HCT116 (cell line): ENCODE results near the gene VWC2. TPM values are rescaled to one million over a fixed set of nuclear protein-coding genes. Genes with fewer than 3 reads are reported as not detected.

Source experiments
- ATAC-seq: fragments of 200-7000 bp; cut with Tn5 transposase; 2 replicates; pipeline ENCODE4 v1.9.1; 2020; ENCODE audit warnings: mild to moderate bottlenecking, moderate library complexity
- Bru-seq: library from RNA; stranded (reverse); fragments of 400-500 nt; gene quantifications from one replicate; lab custom pipeline; 2021; lab: Mats Ljungman, UMichigan
- BruChase-seq, 2 experiments: library from RNA; stranded (reverse); fragments of 400-500 nt; gene quantifications; one replicate each; lab custom pipeline; 2021; lab: Mats Ljungman, UMichigan
- BruUV-seq: library from RNA; stranded (reverse); fragments of 400-500 nt; replicated peaks from 2 replicates; lab custom pipeline; 2021; lab: Mats Ljungman, UMichigan
- CTCF ChIA-PET: fragments of 300-600 bp; sonication (Branson Sonifier 250); formaldehyde crosslinking; loops from one replicate; lab custom pipeline; 2021; ENCODE audit warnings: antibody characterized with exemption; lab: Charles Lee
- POLR2A ChIA-PET: fragments of 300-600, 350-600 bp; sonication (Branson Sonifier 250); formaldehyde crosslinking; loops from one replicate; lab custom pipeline; 2021; ENCODE audit warnings: antibody characterized with exemption; lab: Charles Lee
- RAD21 ChIA-PET, 2 experiments: fragments of 300-600 bp; sonication (Branson Sonifier 250); formaldehyde crosslinking; loops; one replicate each; lab custom pipeline; 2023; ENCODE audit warnings: low total read pairs in 2 of 2; ENCODE audit not compliant: uncharacterized antibody in 2 of 2, unreplicated experiment in 2 of 2, low non-redundant PET in 1 of 2; lab: Charles Lee
- DNase-seq: peaks from one replicate; pipeline ENCODE4 v3.0.0-alpha.2; 2010; ENCODE audit warnings: low read depth, low spot score
- H2AFZ ChIP-seq: fragments of 200-600 bp; shearing (Covaris generic), sonication (generic); 2 replicates; pipeline ENCODE4 v1.6.1; 2017; ENCODE audit warnings: low read depth, mixed run types, mixed read lengths, antibody characterized with exemption, low read length; ENCODE audit not compliant: poor library complexity, severe bottlenecking
- H3K27ac ChIP-seq: 2 replicates; pipeline ENCODE4 v1.5.1; 2012; ENCODE audit warnings: low read depth, low read length
- H3K27me3 ChIP-seq: fragments of 200-600 bp; sonication (generic); 2 replicates; pipeline ENCODE4 v1.6.1; 2016; ENCODE audit warnings: mixed run types, low read length, mixed read lengths; ENCODE audit not compliant: insufficient read depth
- H3K36me3 ChIP-seq, 2 experiments: fragments of 200-500 bp in 1 of 2; fragments of 200-600 bp in 1 of 2; sonication (Bioruptor generic) in 1 of 2; sonication (generic) in 1 of 2; 2 replicates each; pipeline versions ENCODE4 v1.5.1 to v1.6.1; 2014 to 2016; ENCODE audit warnings: low read length in 2 of 2, inconsistent platforms in 1 of 2, mixed read lengths in 1 of 2, mixed run types in 1 of 2; ENCODE audit not compliant: insufficient read depth in 2 of 2, control insufficient read depth in 1 of 2
- H3K4me1 ChIP-seq, 2 experiments: fragments of 200-600 bp in 1 of 2; sonication (generic) in 1 of 2; 2 replicates each; pipeline versions ENCODE4 v1.5.1 to v1.6.1; 2012 to 2017; ENCODE audit warnings: low read length in 2 of 2, inconsistent platforms in 1 of 2, mild to moderate bottlenecking in 1 of 2, mixed read lengths in 1 of 2, mixed run types in 1 of 2, moderate library complexity in 1 of 2; ENCODE audit not compliant: insufficient read depth in 2 of 2, control insufficient read depth in 1 of 2
- H3K4me2 ChIP-seq: fragments of 200-600 bp; sonication (generic); 2 replicates; pipeline ENCODE4 v1.6.1; 2017; ENCODE audit warnings: mixed run types, low read length, mixed read lengths
- H3K4me3 ChIP-seq, 2 experiments: fragments of 200-600 bp in 1 of 2; sonication (generic) in 1 of 2; replicated peaks in 1 of 2; 2 replicates each; pipeline ENCODE4 v1.5.1; 2011 to 2016; ENCODE audit warnings: low read length in 2 of 2, control low read depth in 1 of 2, low read depth in 1 of 2, mild to moderate bottlenecking in 1 of 2, mixed read lengths in 1 of 2, mixed run types in 1 of 2
- H3K79me2 ChIP-seq: fragments of 200-600 bp; sonication (generic); 2 replicates; pipeline ENCODE4 v1.6.1; 2017; ENCODE audit warnings: mild to moderate bottlenecking, mixed run types, low read length, moderate library complexity, mixed read lengths; ENCODE audit not compliant: insufficient read depth
- H3K9ac ChIP-seq: fragments of 200-600 bp; sonication (generic); 2 replicates; pipeline ENCODE4 v1.6.1; 2016; ENCODE audit warnings: low read length, mixed read lengths
- H3K9me2 ChIP-seq: fragments of 200-600 bp; sonication (generic), shearing (Covaris generic); 2 replicates; pipeline ENCODE4 v1.6.1; 2017; ENCODE audit warnings: mixed run types, mild to moderate bottlenecking, moderate library complexity; ENCODE audit not compliant: insufficient read depth
- H3K9me3 ChIP-seq, 2 experiments: fragments of 200-500 bp in 1 of 2; fragments of 200-600 bp in 1 of 2; sonication (Bioruptor generic) in 1 of 2; sonication (generic) in 1 of 2; 2 replicates each; pipeline ENCODE4 v1.6.1; 2014 to 2017; ENCODE audit warnings: low read length in 2 of 2, mixed read lengths in 2 of 2, inconsistent platforms in 1 of 2, low read depth in 1 of 2, mild to moderate bottlenecking in 1 of 2, mixed run types in 1 of 2, moderate library complexity in 1 of 2; ENCODE audit not compliant: control insufficient read depth in 1 of 2, insufficient read depth in 1 of 2
- H4K20me1 ChIP-seq: fragments of 200-600 bp; sonication (generic), shearing (Covaris generic); 2 replicates; pipeline ENCODE4 v1.6.1; 2017; ENCODE audit warnings: mixed run types, mild to moderate bottlenecking, moderate library complexity; ENCODE audit not compliant: insufficient read depth
- ATF3 ChIP-seq: IDR thresholded peaks from 2 replicates; pipeline ENCODE4 v1.6.1; 2012
- CBX3 ChIP-seq: IDR thresholded peaks from 2 replicates; pipeline ENCODE4 v1.6.1; 2012; ENCODE audit warnings: low read depth
- CEBPB ChIP-seq: IDR thresholded peaks from 2 replicates; pipeline ENCODE4 v1.6.1; 2012; ENCODE audit warnings: low read depth
- EGR1 ChIP-seq: IDR thresholded peaks from 2 replicates; pipeline ENCODE4 v1.6.1; 2012; ENCODE audit warnings: low read depth
- ELF1 ChIP-seq: IDR thresholded peaks from 2 replicates; pipeline ENCODE4 v1.6.1; 2012; ENCODE audit warnings: low read depth, borderline replicate concordance
- EZH2phosphoT487 ChIP-seq: fragments of 200-600 bp; IDR thresholded peaks from 2 replicates; pipeline ENCODE4 v1.6.1; 2018; ENCODE audit warnings: antibody characterized with exemption, borderline replicate concordance
- FOSL1 ChIP-seq: IDR thresholded peaks from 2 replicates; pipeline ENCODE4 v1.6.1; 2012; ENCODE audit warnings: low read depth
- JUND ChIP-seq: IDR thresholded peaks from 2 replicates; pipeline ENCODE4 v1.6.1; 2012
- POLR2AphosphoS5 ChIP-seq: IDR thresholded peaks from 2 replicates; pipeline ENCODE4 v1.6.1; 2011; ENCODE audit warnings: mild to moderate bottlenecking, low read depth, low read length, moderate library complexity
- RAD21 ChIP-seq: IDR thresholded peaks from 2 replicates; pipeline ENCODE4 v1.6.1; 2012; ENCODE audit warnings: low read depth, mild to moderate bottlenecking
- SIN3A ChIP-seq: IDR thresholded peaks from 2 replicates; pipeline ENCODE4 v1.6.1; 2012; ENCODE audit warnings: low read depth
- SP1 ChIP-seq: IDR thresholded peaks from 2 replicates; pipeline ENCODE4 v1.6.1; 2012; ENCODE audit warnings: low read depth
- SRF ChIP-seq: IDR thresholded peaks from 2 replicates; pipeline ENCODE4 v1.6.1; 2012; ENCODE audit warnings: low read depth
- TCF7L2 ChIP-seq: IDR thresholded peaks from 2 replicates; pipeline ENCODE4 v1.7.0; 2011; ENCODE audit warnings: borderline replicate concordance, inconsistent platforms; ENCODE audit not compliant: insufficient read depth, insufficient read length; ENCODE audit errors: extremely low read depth
- ZNF274 ChIP-seq: fragments of 200-500 bp; sonication (Bioruptor generic); IDR thresholded peaks from 2 replicates; pipeline ENCODE4 v1.6.1; 2014; ENCODE audit warnings: mild to moderate bottlenecking, low read depth, low read length, inconsistent platforms
- intact Hi-C: fragments of 100-400 bp; cut with micrococcal nuclease; formaldehyde crosslinking; loops from 2 replicates; pipeline ENCODE4 v1.10.0; 2022
- long read RNA-seq: library from polyadenylated mRNA; unstranded; transcript quantifications from one replicate; pipeline ENCODE4 v2.0.0, GENCODE V29; 2021; ENCODE audit not compliant: unreplicated experiment
- polyA plus RNA-seq: library from polyadenylated mRNA; unstranded; fragments of >200 nt; gene quantifications from 2 replicates; pipeline ENCODE4 v1.2.1, GENCODE V29; 2012; ENCODE audit warnings: missing spikeins
- total RNA-seq: library from RNA; stranded (reverse); gene quantifications from one replicate; pipeline ENCODE4 v1.2.1, GENCODE V29; 2021; ENCODE audit not compliant: unreplicated experiment

VWC2 gene
- not detected for total RNA-seq
- not detected in 2 replicates for polyA plus RNA-seq
- not detected for Bru-seq, nascent RNA
- not detected for BruChase-seq, experiment 1, labeled RNA remaining after a 6-hour chase
- BruChase-seq, experiment 2, labeled RNA remaining after a 2-hour chase: not detected
- long read RNA-seq: 0 reads

GRCh38 chr7:49773218-49773935, at the start of gene VWC2:
Gene VWC2 (plus strand): TSS chr7:49773638. CDS start chr7:49775436, 1,798 bp downstream.
- Histone ChIP-seq H3K9me3 (peaks cover 0 to 5% of the 10 kb centered on the region in 2 experiments; a peak in 2 of 4 replicates), H3K79me2 (no peaks in the 10 kb centered on the region), H2AFZ (no peak within 1 kb of the TSS), H3K9ac (no peak within 1 kb of the TSS), H4K20me1 (no peaks in the 10 kb centered on the region), H3K4me1 (no peaks in the 10 kb centered on the region), H3K9me2 (no peaks in the 10 kb centered on the region), H3K27ac (no peak within 1 kb of the TSS), H3K4me3 (no peak within 1 kb of the TSS), H3K36me3 (no peaks in the 10 kb centered on the region), H3K27me3 (no peaks in the 10 kb centered on the region), H3K4me2 (no peak within 1 kb of the TSS)
- POLR2A ChIA-PET: no interaction called here
- CTCF ChIA-PET: no interaction called here
- TF ChIP-seq ATF3: no peak
- no peak for TF ChIP-seq ZNF274
- no peak for TF ChIP-seq POLR2AphosphoS5
- no peak for TF ChIP-seq ELF1
- TF ChIP-seq SIN3A: no peak
- TF ChIP-seq TCF7L2: no peak
- TF ChIP-seq EGR1: no peak
- no peak for TF ChIP-seq JUND
- TF ChIP-seq RAD21: no peak
- TF ChIP-seq CBX3: no peak
- TF ChIP-seq EZH2phosphoT487: no peak
- no peak for TF ChIP-seq SRF
- TF ChIP-seq FOSL1: no peak
- no peak for TF ChIP-seq CEBPB
- TF ChIP-seq SP1: no peak
- RAD21 ChIA-PET: no interaction called here
- intact Hi-C loops: no loop called here
- no TSS peak for BruUV-seq
- ATAC-seq: no peak
- DNase-seq: no peak
